Smooth muscle cell (in vitro differentiated cells): Measurements from ENCODE around the gene ZC3H8. TPM values are rescaled to one million over a fixed set of nuclear protein-coding genes. Genes with fewer than 3 reads are reported as not detected.

Source experiments
- DNase-seq: peaks from one replicate; lab custom pipeline; 2025; ENCODE audit not compliant: unreplicated experiment; lab: John Stamatoyannopoulos, UW
- H2AFZ ChIP-seq: fragments of 200-600 bp; sonication (generic); 2 replicates; pipeline ENCODE4 v1.6.0; 2016; ENCODE audit warnings: antibody characterized with exemption, low read depth, mild to moderate bottlenecking
- H3F3A ChIP-seq: fragments of 200-600 bp; sonication (generic); 2 replicates; pipeline ENCODE4 v1.6.0; 2017; ENCODE audit warnings: antibody characterized with exemption, low read depth
- H3K27ac ChIP-seq: fragments of 200-600 bp; sonication (generic); 2 replicates; pipeline ENCODE4 v1.5.1; 2016; ENCODE audit warnings: low read depth, mild to moderate bottlenecking
- H3K27me3 ChIP-seq: fragments of 200-600 bp; sonication (generic); 2 replicates; pipeline ENCODE4 v1.6.1; 2016; ENCODE audit warnings: low read depth, mild to moderate bottlenecking
- H3K36me3 ChIP-seq: fragments of 200-600 bp; sonication (generic); 2 replicates; pipeline ENCODE4 v1.5.1; 2016; ENCODE audit warnings: low read depth
- H3K4me1 ChIP-seq: fragments of 200-600 bp; sonication (generic); 2 replicates; pipeline ENCODE4 v1.5.1; 2016; ENCODE audit warnings: low read depth
- H3K4me2 ChIP-seq: fragments of 200-600 bp; sonication (generic); 2 replicates; pipeline ENCODE4 v1.6.0; 2016; ENCODE audit warnings: mild to moderate bottlenecking
- H3K4me3 ChIP-seq: fragments of 200-600 bp; sonication (generic); 2 replicates; pipeline ENCODE4 v1.5.1; 2016; ENCODE audit warnings: mild to moderate bottlenecking
- H3K79me2 ChIP-seq: fragments of 200-600 bp; sonication (generic); 2 replicates; pipeline ENCODE4 v1.6.0; 2016; ENCODE audit warnings: low read depth, mild to moderate bottlenecking
- H3K9ac ChIP-seq: fragments of 200-600 bp; sonication (generic); 2 replicates; pipeline ENCODE4 v1.6.0; 2016; ENCODE audit warnings: low read depth
- H3K9me3 ChIP-seq: fragments of 200-600 bp; sonication (generic); replicated peaks from 2 replicates; pipeline ENCODE4 v1.5.1; 2016; ENCODE audit warnings: low read depth
- H4K20me1 ChIP-seq: fragments of 200-600 bp; sonication (generic); 2 replicates; pipeline ENCODE4 v1.6.0; 2016; ENCODE audit warnings: low read depth
- WGBS: methylation state at CpG from one replicate; pipeline ENCODE4 v1.1.7; 2016; ENCODE audit warnings: low lambda C conversion rate; 5-methylcytosine and 5-hydroxymethylcytosine counted together
- polyA plus RNA-seq: library from polyadenylated mRNA; unstranded; fragments of >200 nt; fragmentation: Nextera tagmentation; extraction: Ambion mirVana; gene quantifications from 2 replicates; pipeline ENCODE4 v1.2.1, GENCODE V29; 2016
- total RNA-seq: library from RNA; depleted of rRNA; stranded (reverse); fragments of >200 nt; gene quantifications from 2 replicates; pipeline ENCODE4 v1.2.3, GENCODE V29; 2014
- TF ChIP-seq, protein P1 (sequence below): fragments of 200-600 bp; sonication (generic); IDR thresholded peaks from 2 replicates; pipeline ENCODE4 v1.5.1; 2017; ENCODE audit warnings: borderline replicate concordance, mild to moderate bottlenecking, antibody characterized with exemption; ENCODE audit not compliant: insufficient read depth, poor library complexity, severe bottlenecking

ZC3H8 gene
- 3.2 and 5.9 TPM in 2 replicates for total RNA-seq
- 9.1 and 12.7 TPM in 2 replicates for polyA plus RNA-seq

DNA sequence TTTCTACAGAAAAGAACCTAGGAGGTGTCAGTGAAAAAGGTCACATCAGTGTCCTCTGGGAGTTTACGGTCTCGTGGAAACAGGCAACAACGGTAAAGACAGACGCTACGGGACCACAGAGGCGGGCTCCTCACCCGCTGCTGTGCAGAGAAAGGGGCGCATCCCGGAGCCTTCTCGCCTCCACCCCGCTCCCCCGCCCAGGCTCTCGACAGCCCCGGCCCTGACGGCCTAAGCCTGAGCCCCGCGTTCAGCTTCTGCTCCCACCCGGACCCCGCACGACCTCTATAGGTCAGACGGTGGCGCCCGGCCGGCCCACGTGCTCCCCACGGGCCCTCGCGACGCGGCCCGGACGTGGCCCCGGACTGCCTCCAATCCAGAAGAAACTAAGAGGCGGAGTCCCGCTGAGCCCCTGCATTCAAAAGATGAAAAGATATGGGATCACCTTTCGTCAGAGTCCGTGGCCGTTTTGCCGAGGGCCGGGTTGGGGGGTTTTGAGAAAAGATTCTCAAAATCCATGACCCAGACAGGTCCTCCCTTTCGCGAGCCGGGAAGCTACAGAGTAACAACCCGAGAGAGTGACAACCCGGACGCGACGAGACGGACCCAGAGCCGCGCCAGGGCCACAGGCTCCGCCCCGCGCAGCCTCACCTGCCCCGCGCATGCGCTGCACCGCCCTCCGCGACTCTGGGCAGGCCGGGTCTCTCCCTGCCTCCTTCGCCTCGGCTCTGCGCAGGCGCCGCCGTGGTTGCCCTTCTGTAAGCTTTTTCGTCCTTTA lies at the start of gene ZC3H8:
TSS of gene ZC3H8 (minus strand) at position 577 of the 775 bp plus-strand sequence. CDS start at position 516, 61 bp downstream.
- peak within 1 kb of the TSS; percentile 66 for H3K27ac ChIP-seq
- no peaks in the 10 kb centered on the region for H3K27me3 ChIP-seq
- peaks cover 9% of the 10 kb centered on the region for H3K4me1 ChIP-seq
- peak within 1 kb of the TSS; percentile 99 for H2AFZ ChIP-seq
- under 1% methylated on average over 64 of the region's 68 CpGs for WGBS
- DNase-seq, result peak; percentile 68
- no peaks in the 10 kb centered on the region for H3K9me3 ChIP-seq
- TF ChIP-seq, protein P1, sequence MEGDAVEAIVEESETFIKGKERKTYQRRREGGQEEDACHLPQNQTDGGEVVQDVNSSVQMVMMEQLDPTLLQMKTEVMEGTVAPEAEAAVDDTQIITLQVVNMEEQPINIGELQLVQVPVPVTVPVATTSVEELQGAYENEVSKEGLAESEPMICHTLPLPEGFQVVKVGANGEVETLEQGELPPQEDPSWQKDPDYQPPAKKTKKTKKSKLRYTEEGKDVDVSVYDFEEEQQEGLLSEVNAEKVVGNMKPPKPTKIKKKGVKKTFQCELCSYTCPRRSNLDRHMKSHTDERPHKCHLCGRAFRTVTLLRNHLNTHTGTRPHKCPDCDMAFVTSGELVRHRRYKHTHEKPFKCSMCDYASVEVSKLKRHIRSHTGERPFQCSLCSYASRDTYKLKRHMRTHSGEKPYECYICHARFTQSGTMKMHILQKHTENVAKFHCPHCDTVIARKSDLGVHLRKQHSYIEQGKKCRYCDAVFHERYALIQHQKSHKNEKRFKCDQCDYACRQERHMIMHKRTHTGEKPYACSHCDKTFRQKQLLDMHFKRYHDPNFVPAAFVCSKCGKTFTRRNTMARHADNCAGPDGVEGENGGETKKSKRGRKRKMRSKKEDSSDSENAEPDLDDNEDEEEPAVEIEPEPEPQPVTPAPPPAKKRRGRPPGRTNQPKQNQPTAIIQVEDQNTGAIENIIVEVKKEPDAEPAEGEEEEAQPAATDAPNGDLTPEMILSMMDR, result no peak
- peaks cover 22% of the 10 kb centered on the region for H3K79me2 ChIP-seq
- no peaks in the 10 kb centered on the region for H4K20me1 ChIP-seq
- H3K36me3 ChIP-seq, result no peaks in the 10 kb centered on the region
- H3K4me3 ChIP-seq, result peak within 1 kb of the TSS; percentile 90
- H3F3A ChIP-seq, result no peaks in the 10 kb centered on the region
- H3K9ac ChIP-seq, result peak within 1 kb of the TSS; percentile 83
- H3K4me2 ChIP-seq, result peak within 1 kb of the TSS; percentile 95

GRCh38 chr2:112304298-112304941 lies 49.6 kb upstream of the ZC3H8 start:
- TF ChIP-seq, protein P1, result no peak

GRCh38 chr2:112301973-112302372 lies 47.1 kb upstream of the ZC3H8 start:
- no peak for DNase-seq
- Histone ChIP-seq H3K27ac (no peak overlapping the region), H3K9me3 (no peaks in the 10 kb centered on the region), H3K36me3 (no peaks in the 10 kb centered on the region), H3K4me1 (peaks cover 8% of the 10 kb centered on the region), H3K27me3 (no peaks in the 10 kb centered on the region), H3K79me2 (peaks cover 8% of the 10 kb centered on the region), H4K20me1 (no peaks in the 10 kb centered on the region), H3K9ac (no peak overlapping the region), H2AFZ (no peak overlapping the region), H3K4me2 (no peak overlapping the region), H3F3A (peaks cover 6% of the 10 kb centered on the region), H3K4me3 (no peak overlapping the region)
- TF ChIP-seq, protein P1, result no peak

More at GRCh38 chr2:112304298-112304941, 49.6 kb upstream of the ZC3H8 start:
- no peak overlapping the region for H3K4me2 ChIP-seq
- no peak for DNase-seq
- peaks cover 8% of the 10 kb centered on the region for H3K4me1 ChIP-seq
- WGBS, result 65% methylated on average over 2 of the region's 2 CpGs
- no peaks in the 10 kb centered on the region for H3K27me3 ChIP-seq
- H4K20me1 ChIP-seq, result no peaks in the 10 kb centered on the region
- H2AFZ ChIP-seq, result no peak overlapping the region
- H3F3A ChIP-seq, result peaks cover 6% of the 10 kb centered on the region
- no peak overlapping the region for H3K4me3 ChIP-seq
- H3K79me2 ChIP-seq, result no peaks in the 10 kb centered on the region
- H3K36me3 ChIP-seq, result no peaks in the 10 kb centered on the region
- no peaks in the 10 kb centered on the region for H3K9me3 ChIP-seq
- H3K27ac ChIP-seq, result peak overlapping the region; percentile 26
- no peak overlapping the region for H3K9ac ChIP-seq
